Measurements from ENCODE around the gene EPDR1.

DNA sequence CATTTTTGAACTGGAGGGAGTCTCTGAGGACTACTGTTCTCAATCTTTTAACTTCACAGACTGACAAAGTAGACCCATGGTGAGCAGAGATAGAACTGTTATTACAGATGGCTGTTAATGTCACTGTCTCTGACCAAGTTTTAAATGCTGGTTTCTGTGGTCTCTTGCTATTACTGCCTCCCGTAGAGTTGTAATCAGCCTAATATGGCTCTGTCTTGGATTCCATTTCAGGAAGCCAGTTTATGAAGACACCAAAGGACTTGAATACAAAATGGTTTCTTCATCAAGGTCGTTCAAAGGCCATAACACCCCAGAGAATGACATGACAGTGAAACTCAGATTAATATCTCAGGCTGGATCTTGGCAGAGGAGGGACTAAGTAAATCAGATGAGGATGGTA lies 7.7 kb upstream of the EPDR1 start:
- TF ChIP-seq, protein P1, sequence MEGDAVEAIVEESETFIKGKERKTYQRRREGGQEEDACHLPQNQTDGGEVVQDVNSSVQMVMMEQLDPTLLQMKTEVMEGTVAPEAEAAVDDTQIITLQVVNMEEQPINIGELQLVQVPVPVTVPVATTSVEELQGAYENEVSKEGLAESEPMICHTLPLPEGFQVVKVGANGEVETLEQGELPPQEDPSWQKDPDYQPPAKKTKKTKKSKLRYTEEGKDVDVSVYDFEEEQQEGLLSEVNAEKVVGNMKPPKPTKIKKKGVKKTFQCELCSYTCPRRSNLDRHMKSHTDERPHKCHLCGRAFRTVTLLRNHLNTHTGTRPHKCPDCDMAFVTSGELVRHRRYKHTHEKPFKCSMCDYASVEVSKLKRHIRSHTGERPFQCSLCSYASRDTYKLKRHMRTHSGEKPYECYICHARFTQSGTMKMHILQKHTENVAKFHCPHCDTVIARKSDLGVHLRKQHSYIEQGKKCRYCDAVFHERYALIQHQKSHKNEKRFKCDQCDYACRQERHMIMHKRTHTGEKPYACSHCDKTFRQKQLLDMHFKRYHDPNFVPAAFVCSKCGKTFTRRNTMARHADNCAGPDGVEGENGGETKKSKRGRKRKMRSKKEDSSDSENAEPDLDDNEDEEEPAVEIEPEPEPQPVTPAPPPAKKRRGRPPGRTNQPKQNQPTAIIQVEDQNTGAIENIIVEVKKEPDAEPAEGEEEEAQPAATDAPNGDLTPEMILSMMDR (conservative IDR thresholded peaks at IDR 0.05; ENCODE audit: low read depth, low read length): no peak
- no peak for TF ChIP-seq POLR2A (IDR thresholded peaks at IDR 0.05; ENCODE audit: low read depth, low read length)
- no peak for TF ChIP-seq BHLHE40 (IDR thresholded peaks at IDR 0.05; ENCODE audit: low read depth, low read length)
- TF ChIP-seq SMC3 (IDR thresholded peaks at IDR 0.05; ENCODE audit: low read depth, low read length): no peak
- TF ChIP-seq RFX5 (IDR thresholded peaks at IDR 0.05; ENCODE audit: low read depth, low read length): no peak
- no peak for TF ChIP-seq MAZ (IDR thresholded peaks at IDR 0.05; ENCODE audit: borderline replicate concordance, low read depth, low read length)
- TF ChIP-seq MAFK (IDR thresholded peaks at IDR 0.05; ENCODE audit: low read depth, low read length): no peak
